NCI-H510A (cell line): Measurements from ENCODE around the gene COL1A1.

Source experiments
- DNase-seq: peaks from one replicate; lab custom pipeline; 2025; lab: John Stamatoyannopoulos, UW

The COL1A1 gene

GRCh38 chr17:50186661-50187393 lies 14.6 kb downstream of the COL1A1 start:
- no peak for DNase-seq

- no peak for DNase-seq
Measured at GRCh38 chr17:50185631-50186471, 15.6 kb downstream of the COL1A1 start.

GRCh38 chr17:50184611-50185398 lies 16.6 kb downstream of the COL1A1 start:
- DNase-seq, result no peak

- no peak for DNase-seq
Measured at GRCh38 chr17:50184064-50184463, 17.4 kb downstream of the COL1A1 start.

- DNase-seq, result no peak
Measured at GRCh38 chr17:50183421-50183994, 17.9 kb downstream of the COL1A1 start.

- DNase-seq, result no peak
Measured at GRCh38 chr17:50182783-50183420, 18.5 kb downstream of the COL1A1 start.

- DNase-seq, result no peak
Measured at GRCh38 chr17:50181591-50182560, 19.6 kb downstream of the COL1A1 start.

- no peak for DNase-seq
Measured at GRCh38 chr17:50181144-50181543, 20.3 kb downstream of the COL1A1 start.

- no peak for DNase-seq
Measured at GRCh38 chr17:50180620-50181019, 20.8 kb downstream of the COL1A1 start.

GRCh38 chr17:50180111-50180510 lies 21.3 kb downstream of the COL1A1 start:
- no peak for DNase-seq

- DNase-seq, result peak; percentile 89
Measured at GRCh38 chr17:50177983-50178834, 23.2 kb downstream of the COL1A1 start.

- DNase-seq, result no peak
Measured at GRCh38 chr17:50177476-50177875, 24.0 kb downstream of the COL1A1 start.

- DNase-seq, result no peak
Measured at GRCh38 chr17:50176559-50177357, 24.7 kb downstream of the COL1A1 start.

- DNase-seq, result no peak
Measured at GRCh38 chr17:50175035-50175807, 26.2 kb downstream of the COL1A1 start.

GRCh38 chr17:50174444-50174843 lies 27.0 kb downstream of the COL1A1 start:
- DNase-seq, result no peak

- no peak for DNase-seq
Measured at GRCh38 chr17:50173335-50173941, 28.0 kb downstream of the COL1A1 start.

GRCh38 chr17:50172936-50173334 lies 28.5 kb downstream of the COL1A1 start:
- DNase-seq, result no peak
